ENCODE data around the gene AAR2.

The AAR2 gene

GRCh38 chr20:36281785-36282380 is 45.6 kb downstream of the AAR2 start:
- CTCF ChIA-PET: no interaction called here

GRCh38 chr20:36284751-36285150 is 48.5 kb downstream of the AAR2 start:
- no peak overlapping the region for H3K4me3 ChIP-seq (ENCODE audit: low read depth, low read length)
- TF ChIP-seq CTCF (IDR thresholded peaks at IDR 0.05; ENCODE audit: insufficient read depth, low read length, missing control alignments): no peak
- ChIA-PET POLR2A (no interaction called here), CTCF (no interaction called here)
- no peak for DNase-seq (ENCODE audit: low read depth, low spot score)

More at GRCh38 chr20:36281785-36282380, 45.6 kb downstream of the AAR2 start:
- H3K4me3 ChIP-seq (ENCODE audit: low read depth, low read length): no peak overlapping the region
- no peak for TF ChIP-seq CTCF (IDR thresholded peaks at IDR 0.05; ENCODE audit: insufficient read depth, low read length, missing control alignments)
- POLR2A ChIA-PET: no interaction called here
- DNase-seq (ENCODE audit: low read depth, low spot score): no peak

- POLR2A ChIA-PET: no interaction called here
- no peak for DNase-seq (ENCODE audit: low read depth, low spot score)
- no peak overlapping the region for H3K4me3 ChIP-seq (ENCODE audit: low read depth, low read length)
- CTCF ChIA-PET: no interaction called here
- no peak for TF ChIP-seq CTCF (IDR thresholded peaks at IDR 0.05; ENCODE audit: insufficient read depth, low read length, missing control alignments)
Measured at GRCh38 chr20:36285746-36286447, 49.6 kb downstream of the AAR2 start.

- POLR2A ChIA-PET: no interaction called here
- no peak overlapping the region for H3K4me3 ChIP-seq (ENCODE audit: low read depth, low read length)
- DNase-seq (ENCODE audit: low read depth, low spot score): no peak
- no peak for TF ChIP-seq CTCF (IDR thresholded peaks at IDR 0.05; ENCODE audit: insufficient read depth, low read length, missing control alignments)
- CTCF ChIA-PET: no interaction called here
Measured at GRCh38 chr20:36297656-36298055, 61.4 kb downstream of the AAR2 start.

- ChIA-PET CTCF (no interaction called here), POLR2A (no interaction called here)
- DNase-seq (ENCODE audit: low read depth, low spot score): no peak
- H3K4me3 ChIP-seq (ENCODE audit: low read depth, low read length): no peak overlapping the region
- TF ChIP-seq CTCF (IDR thresholded peaks at IDR 0.05; ENCODE audit: insufficient read depth, low read length, missing control alignments): no peak
Measured at GRCh38 chr20:36298061-36298460, 61.8 kb downstream of the AAR2 start.

GRCh38 chr20:36298795-36299339 is 62.6 kb downstream of the AAR2 start:
- POLR2A ChIA-PET: no interaction called here
- H3K4me3 ChIP-seq (ENCODE audit: low read depth, low read length): no peak overlapping the region
- no peak for DNase-seq (ENCODE audit: low read depth, low spot score)
- CTCF ChIA-PET: no interaction called here
- TF ChIP-seq CTCF (IDR thresholded peaks at IDR 0.05; ENCODE audit: insufficient read depth, low read length, missing control alignments): no peak

All from AG04449 (cell line).